MM.1S (cell line): ENCODE data around the gene RBFOX1.

Experiments used
- DNase-seq: peaks from one replicate; pipeline ENCODE4 v3.0.0-alpha.2; 2015
- H2AFZ ChIP-seq: fragments of 300-600 bp; sonication (generic); 2 replicates; pipeline ENCODE4 v1.6.0; 2016; ENCODE audit warnings: antibody characterized with exemption, low read length
- H3F3A ChIP-seq: fragments of 300-600 bp; sonication (generic); 2 replicates; pipeline ENCODE4 v1.6.1; 2016; ENCODE audit warnings: mild to moderate bottlenecking, antibody characterized with exemption, low read length, moderate library complexity, mixed read lengths; ENCODE audit not compliant: insufficient read depth
- H3K27ac ChIP-seq: fragments of 300-600 bp; sonication (generic); 2 replicates; pipeline ENCODE4 v1.5.1; 2016; ENCODE audit warnings: mild to moderate bottlenecking, low read length
- H3K27me3 ChIP-seq: fragments of 300-600 bp; sonication (generic); replicated peaks from 2 replicates; pipeline ENCODE4 v1.6.0; 2016; ENCODE audit warnings: low read length; ENCODE audit not compliant: insufficient read depth
- H3K36me3 ChIP-seq: fragments of 300-600 bp; sonication (generic); replicated peaks from 2 replicates; pipeline ENCODE4 v1.6.1; 2016; ENCODE audit warnings: mild to moderate bottlenecking, low read length, mixed read lengths; ENCODE audit not compliant: insufficient read depth
- H3K4me1 ChIP-seq: fragments of 300-600 bp; sonication (generic); 2 replicates; pipeline ENCODE4 v1.6.1; 2016; ENCODE audit warnings: low read length, mixed read lengths
- H3K4me2 ChIP-seq: fragments of 300-600 bp; sonication (generic); 2 replicates; pipeline ENCODE4 v1.6.0; 2016; ENCODE audit warnings: low read depth, low read length
- H3K4me3 ChIP-seq: fragments of 300-600 bp; sonication (generic); 2 replicates; pipeline ENCODE4 v1.5.1; 2016; ENCODE audit warnings: low read length, mixed read lengths
- H3K79me2 ChIP-seq: fragments of 300-600 bp; sonication (generic); 2 replicates; pipeline ENCODE4 v1.6.1; 2016; ENCODE audit warnings: mixed run types, low read length, mixed read lengths
- H3K9ac ChIP-seq: fragments of 300-600 bp; sonication (generic); 2 replicates; pipeline ENCODE4 v1.6.1; 2016; ENCODE audit warnings: low read length, mixed read lengths
- H3K9me2 ChIP-seq: fragments of 300-600 bp; sonication (generic); replicated peaks from 2 replicates; pipeline ENCODE4 v1.6.1; 2016; ENCODE audit warnings: mild to moderate bottlenecking, low read length, mixed read lengths; ENCODE audit not compliant: insufficient read depth
- H3K9me3 ChIP-seq: fragments of 300-600 bp; sonication (generic); replicated peaks from 2 replicates; pipeline ENCODE4 v1.6.1; 2016; ENCODE audit warnings: mild to moderate bottlenecking, low read length, mixed read lengths; ENCODE audit not compliant: insufficient read depth
- H4K20me1 ChIP-seq: fragments of 300-600 bp; sonication (generic); 2 replicates; pipeline ENCODE4 v1.6.1; 2016; ENCODE audit warnings: mild to moderate bottlenecking, low read length, moderate library complexity, mixed read lengths; ENCODE audit not compliant: insufficient read depth
- CTCF ChIP-seq: fragments of 300-600 bp; sonication (generic); IDR thresholded peaks from 2 replicates; pipeline ENCODE4 v1.5.1; 2016; ENCODE audit warnings: antibody characterized with exemption, low read length, mixed read lengths
- EZH2 ChIP-seq: fragments of 300-600 bp; sonication (generic); optimal IDR thresholded peaks from 2 replicates; pipeline ENCODE3; 2017; ENCODE audit warnings: low read depth, mild to moderate bottlenecking, antibody characterized with exemption, low read length, mixed read lengths
- EZH2phosphoT487 ChIP-seq: fragments of 300-600 bp; sonication (generic); IDR thresholded peaks from 2 replicates; pipeline ENCODE4 v1.6.1; 2018; ENCODE audit warnings: antibody characterized with exemption, low read length

RBFOX1 gene

GRCh38 chr16:7336742-7337141, 4.1 kb downstream of the RBFOX1 start:
- H3K4me2 ChIP-seq, result no peak overlapping the region
- H2AFZ ChIP-seq, result no peak overlapping the region
- H3K27me3 ChIP-seq, result no peaks in the 10 kb centered on the region
- TF ChIP-seq EZH2 (no peak), CTCF (no peak), EZH2phosphoT487 (no peak)
- H3K9ac ChIP-seq, result no peak overlapping the region
- no peak overlapping the region for H3K27ac ChIP-seq
- H3K9me3 ChIP-seq, result no peaks in the 10 kb centered on the region
- H3K4me3 ChIP-seq, result no peak overlapping the region
- no peaks in the 10 kb centered on the region for H3K79me2 ChIP-seq
- H3F3A ChIP-seq, result no peaks in the 10 kb centered on the region
- no peaks in the 10 kb centered on the region for H3K9me2 ChIP-seq
- H3K36me3 ChIP-seq, result no peaks in the 10 kb centered on the region
- DNase-seq, result no peak
- no peaks in the 10 kb centered on the region for H3K4me1 ChIP-seq
- H4K20me1 ChIP-seq, result no peaks in the 10 kb centered on the region

- H3K4me3 ChIP-seq, result no peak overlapping the region
- H3K4me2 ChIP-seq, result no peak overlapping the region
- H3K9me2 ChIP-seq, result no peaks in the 10 kb centered on the region
- H4K20me1 ChIP-seq, result no peaks in the 10 kb centered on the region
- no peak overlapping the region for H3K9ac ChIP-seq
- no peak overlapping the region for H3K27ac ChIP-seq
- H3F3A ChIP-seq, result no peaks in the 10 kb centered on the region
- no peaks in the 10 kb centered on the region for H3K4me1 ChIP-seq
- H3K27me3 ChIP-seq, result no peaks in the 10 kb centered on the region
- TF ChIP-seq EZH2 (no peak), CTCF (no peak), EZH2phosphoT487 (no peak)
- H2AFZ ChIP-seq, result no peak overlapping the region
- DNase-seq, result no peak
- H3K36me3 ChIP-seq, result no peaks in the 10 kb centered on the region
- no peaks in the 10 kb centered on the region for H3K79me2 ChIP-seq
- H3K9me3 ChIP-seq, result no peaks in the 10 kb centered on the region
Measured at GRCh38 chr16:7338826-7339225, 6.2 kb downstream of the RBFOX1 start.

- H3K4me1 ChIP-seq, result no peaks in the 10 kb centered on the region
- no peaks in the 10 kb centered on the region for H4K20me1 ChIP-seq
- H3K36me3 ChIP-seq, result no peaks in the 10 kb centered on the region
- H3K27ac ChIP-seq, result no peak overlapping the region
- H3K9me2 ChIP-seq, result no peaks in the 10 kb centered on the region
- no peak overlapping the region for H3K4me3 ChIP-seq
- no peak for TF ChIP-seq EZH2
- TF ChIP-seq EZH2phosphoT487, result no peak
- TF ChIP-seq CTCF, result no peak
- H3F3A ChIP-seq, result no peaks in the 10 kb centered on the region
- no peak overlapping the region for H3K4me2 ChIP-seq
- no peaks in the 10 kb centered on the region for H3K79me2 ChIP-seq
- no peak overlapping the region for H2AFZ ChIP-seq
- H3K9me3 ChIP-seq, result no peaks in the 10 kb centered on the region
- H3K27me3 ChIP-seq, result no peaks in the 10 kb centered on the region
- no peak overlapping the region for H3K9ac ChIP-seq
- DNase-seq, result no peak
Measured at GRCh38 chr16:7339700-7340099, 7.1 kb downstream of the RBFOX1 start.
